GM23248 (cell line): ENCODE results near the gene DSC1.

ENCODE experiments used
- EZH2 ChIP-seq: fragments of 200-600 bp; sonication (generic); IDR thresholded peaks from 2 replicates; pipeline ENCODE4 v1.6.1; 2018; ENCODE audit warnings: antibody characterized with exemption, mild to moderate bottlenecking; ENCODE audit not compliant: insufficient read depth, poor library complexity, severe bottlenecking
- EZH2phosphoT487 ChIP-seq: fragments of 200-600 bp; sonication (generic); IDR thresholded peaks from 2 replicates; pipeline ENCODE4 v1.6.1; 2018; ENCODE audit warnings: antibody characterized with exemption, moderate library complexity, mild to moderate bottlenecking, low read depth; ENCODE audit not compliant: insufficient read depth

DNA sequence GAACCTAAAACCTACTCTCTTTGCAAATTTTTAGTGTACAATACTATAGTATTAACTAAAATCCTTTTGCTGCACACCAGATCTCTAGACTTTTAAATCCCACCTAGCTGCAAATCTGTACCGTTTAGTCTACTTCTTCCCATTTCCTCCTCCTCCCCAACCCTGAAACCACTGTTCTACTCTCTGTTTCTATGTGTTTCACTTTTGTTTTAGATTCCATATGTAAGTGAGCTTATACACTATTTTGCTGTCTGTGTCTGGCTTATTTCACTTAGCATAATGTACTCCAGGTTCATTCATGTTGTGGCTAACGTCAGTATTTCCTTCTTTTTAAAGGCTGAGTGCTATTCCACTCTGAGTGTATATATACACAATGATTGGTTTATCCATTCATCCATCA, 42.1 kb downstream of the DSC1 start:
- TF ChIP-seq EZH2 (no peak), EZH2phosphoT487 (no peak)
